Mesothelial cell of epicardium (in vitro differentiated cells): ENCODE results near the gene GNS. TPM values are rescaled to one million over a fixed set of nuclear protein-coding genes. Genes with fewer than 3 reads are reported as not detected.

Experiments
- DNase-seq, 2 experiments: peaks; one replicate each; pipeline ENCODE4 v3.0.0; 2021; ENCODE audit warnings: low spot score in 2 of 2; ENCODE audit not compliant: unreplicated experiment in 2 of 2
- H3K27ac Mint-ChIP-seq: 2 replicates; pipeline ENCODE4 v1.8.0; 2021; ENCODE audit warnings: mixed read lengths
- H3K27me3 Mint-ChIP-seq: 2 replicates; pipeline ENCODE4 v1.8.0; 2021; ENCODE audit warnings: low read depth, mixed read lengths
- H3K36me3 Mint-ChIP-seq: 2 replicates; pipeline ENCODE4 v1.8.0; 2021; ENCODE audit warnings: mixed read lengths
- H3K4me1 Mint-ChIP-seq: 2 replicates; pipeline ENCODE4 v1.8.0; 2021; ENCODE audit warnings: mixed read lengths
- H3K4me3 Mint-ChIP-seq: 2 replicates; pipeline ENCODE4 v1.8.0; 2021; ENCODE audit warnings: mild to moderate bottlenecking, moderate library complexity, mixed read lengths
- H3K9me3 Mint-ChIP-seq: 2 replicates; pipeline ENCODE4 v1.8.0; 2021; ENCODE audit warnings: mixed read lengths
- total RNA-seq: library from RNA; stranded (reverse); gene quantifications from 3 replicates; pipeline ENCODE4 v1.2.1, GENCODE V29; 2021
- TF ChIP-seq, protein P1 (sequence below): fragments of 200-600 bp; sonication (generic); IDR thresholded peaks from one replicate; pipeline ENCODE4 v1.5.0; 2021; ENCODE audit warnings: antibody characterized with exemption; ENCODE audit not compliant: unreplicated experiment

The GNS gene
- total RNA-seq, 1 donor from 2014 or later, result 67.4 TPM

- no peak overlapping the region for H3K4me3 Mint-ChIP-seq
- no peak overlapping the region for H3K27ac Mint-ChIP-seq
- no peaks in the 10 kb centered on the region for H3K27me3 Mint-ChIP-seq
- peaks cover 22% of the 10 kb centered on the region for H3K4me1 Mint-ChIP-seq
- peaks cover 13% of the 10 kb centered on the region for H3K36me3 Mint-ChIP-seq
- no peak for DNase-seq
- H3K9me3 Mint-ChIP-seq, result no peaks in the 10 kb centered on the region
- TF ChIP-seq, protein P1, sequence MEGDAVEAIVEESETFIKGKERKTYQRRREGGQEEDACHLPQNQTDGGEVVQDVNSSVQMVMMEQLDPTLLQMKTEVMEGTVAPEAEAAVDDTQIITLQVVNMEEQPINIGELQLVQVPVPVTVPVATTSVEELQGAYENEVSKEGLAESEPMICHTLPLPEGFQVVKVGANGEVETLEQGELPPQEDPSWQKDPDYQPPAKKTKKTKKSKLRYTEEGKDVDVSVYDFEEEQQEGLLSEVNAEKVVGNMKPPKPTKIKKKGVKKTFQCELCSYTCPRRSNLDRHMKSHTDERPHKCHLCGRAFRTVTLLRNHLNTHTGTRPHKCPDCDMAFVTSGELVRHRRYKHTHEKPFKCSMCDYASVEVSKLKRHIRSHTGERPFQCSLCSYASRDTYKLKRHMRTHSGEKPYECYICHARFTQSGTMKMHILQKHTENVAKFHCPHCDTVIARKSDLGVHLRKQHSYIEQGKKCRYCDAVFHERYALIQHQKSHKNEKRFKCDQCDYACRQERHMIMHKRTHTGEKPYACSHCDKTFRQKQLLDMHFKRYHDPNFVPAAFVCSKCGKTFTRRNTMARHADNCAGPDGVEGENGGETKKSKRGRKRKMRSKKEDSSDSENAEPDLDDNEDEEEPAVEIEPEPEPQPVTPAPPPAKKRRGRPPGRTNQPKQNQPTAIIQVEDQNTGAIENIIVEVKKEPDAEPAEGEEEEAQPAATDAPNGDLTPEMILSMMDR, result no peak
Observed at GRCh38 chr12:64683816-64684543, 75.2 kb downstream of the GNS start.

- DNase-seq, result no peak
- H3K36me3 Mint-ChIP-seq, result peaks cover 8% of the 10 kb centered on the region
- peak overlapping the region; percentile 28 for H3K27ac Mint-ChIP-seq
- H3K4me1 Mint-ChIP-seq, result peaks cover 16% of the 10 kb centered on the region
- no peak overlapping the region for H3K4me3 Mint-ChIP-seq
- TF ChIP-seq, protein P1, result no peak
- H3K9me3 Mint-ChIP-seq, result no peaks in the 10 kb centered on the region
- H3K27me3 Mint-ChIP-seq, result no peaks in the 10 kb centered on the region
Observed at GRCh38 chr12:64682572-64683277, 76.5 kb downstream of the GNS start.

- DNase-seq, result no peak
- no peaks in the 10 kb centered on the region for H3K9me3 Mint-ChIP-seq
- H3K4me3 Mint-ChIP-seq, result no peak overlapping the region
- TF ChIP-seq, protein P1, result no peak
- H3K4me1 Mint-ChIP-seq, result peaks cover 14% of the 10 kb centered on the region
- H3K36me3 Mint-ChIP-seq, result peaks cover 8% of the 10 kb centered on the region
- peak overlapping the region; percentile 25 for H3K27ac Mint-ChIP-seq
- no peaks in the 10 kb centered on the region for H3K27me3 Mint-ChIP-seq
Observed at GRCh38 chr12:64681200-64682052, 77.8 kb downstream of the GNS start.

DNA sequence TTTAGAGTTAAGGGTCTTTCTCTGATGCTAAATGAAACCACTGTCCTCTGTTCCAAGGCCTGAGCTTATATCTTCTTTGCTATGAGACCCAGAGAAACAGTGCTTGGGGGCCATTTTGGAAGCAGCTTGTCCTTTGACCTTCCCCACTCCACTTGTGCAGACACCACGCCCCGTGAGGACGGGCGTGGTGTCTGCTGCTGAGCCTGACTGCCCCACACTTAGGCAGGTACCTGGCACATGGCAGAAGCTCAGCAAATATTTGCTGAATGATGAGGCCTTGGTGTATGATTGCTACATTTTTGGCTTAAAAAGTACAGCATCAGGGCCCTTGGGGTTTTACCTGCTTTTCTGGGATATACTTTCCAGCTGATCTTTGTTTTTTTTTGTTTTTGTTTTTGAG is 79.0 kb downstream of the GNS start:
- no peak overlapping the region for H3K27ac Mint-ChIP-seq
- H3K4me3 Mint-ChIP-seq, result no peak overlapping the region
- H3K4me1 Mint-ChIP-seq, result peaks cover 14% of the 10 kb centered on the region

GRCh38 chr12:64679487-64680001 is 79.7 kb downstream of the GNS start:
- Mint-ChIP-seq H3K27ac (peak overlapping the region; percentile 1), H3K9me3 (no peaks in the 10 kb centered on the region), H3K4me3 (no peak overlapping the region), H3K27me3 (no peaks in the 10 kb centered on the region), H3K4me1 (peaks cover 17% of the 10 kb centered on the region), H3K36me3 (no peaks in the 10 kb centered on the region)
- TF ChIP-seq, protein P1, result no peak
- no peak for DNase-seq

More for the DNA sequence above, 79.0 kb downstream of the GNS start:
- DNase-seq, result no peak
- TF ChIP-seq, protein P1, result no peak
- Mint-ChIP-seq H3K27me3 (no peaks in the 10 kb centered on the region), H3K9me3 (no peaks in the 10 kb centered on the region), H3K36me3 (no peaks in the 10 kb centered on the region)
